Neural cell (in vitro differentiated cells): ENCODE data around the gene FBXO45. TPM values are rescaled to one million over a fixed set of nuclear protein-coding genes. Genes with fewer than 3 reads are reported as not detected.

Experiments
- H2AFZ ChIP-seq: fragments of 200-600, 300-800 bp; sonication (generic), shearing (Covaris generic); 2 replicates; pipeline ENCODE4 v1.6.0; 2014; ENCODE audit warnings: low read depth, mild to moderate bottlenecking, antibody characterized with exemption, low read length, moderate library complexity
- H3F3A ChIP-seq: fragments of 200-600 bp; shearing (Covaris generic); 2 replicates; pipeline ENCODE4 v1.6.1; 2016; ENCODE audit warnings: mild to moderate bottlenecking, moderate library complexity, mixed read lengths, antibody characterized with exemption, low read length; ENCODE audit not compliant: insufficient read depth, poor library complexity, severe bottlenecking
- H3K27ac ChIP-seq: fragments of 200-600, 300-800 bp; sonication (generic), shearing (Covaris generic); 2 replicates; pipeline ENCODE4 v1.5.1; 2014; ENCODE audit warnings: mild to moderate bottlenecking, low read length, moderate library complexity
- H3K27me3 ChIP-seq: fragments of 300-800, 200-600 bp; sonication (generic), shearing (Covaris generic); 2 replicates; pipeline ENCODE4 v1.6.0; 2014; ENCODE audit warnings: mild to moderate bottlenecking, low read depth, low read length, moderate library complexity; ENCODE audit not compliant: insufficient read depth
- H3K36me3 ChIP-seq: fragments of 300-800, 200-600 bp; sonication (generic), shearing (Covaris generic); 2 replicates; pipeline ENCODE4 v1.5.1; 2014; ENCODE audit warnings: mild to moderate bottlenecking, antibody characterized with exemption, low read length, moderate library complexity; ENCODE audit not compliant: insufficient read depth
- H3K4me2 ChIP-seq: fragments of 300-800, 200-600 bp; sonication (generic), shearing (Covaris generic); 2 replicates; pipeline ENCODE4 v1.6.0; 2014; ENCODE audit warnings: mild to moderate bottlenecking, low read length
- H3K4me3 ChIP-seq: fragments of 300-800, 200-600 bp; sonication (generic), shearing (Covaris generic); 2 replicates; pipeline ENCODE4 v1.5.1; 2014; ENCODE audit warnings: mild to moderate bottlenecking, low read length, moderate library complexity
- H3K79me2 ChIP-seq: fragments of 200-600 bp; shearing (Covaris generic); replicated peaks from 2 replicates; pipeline ENCODE4 v1.6.0; 2014; ENCODE audit warnings: mild to moderate bottlenecking, low read length, moderate library complexity; ENCODE audit not compliant: insufficient read depth
- H3K9ac ChIP-seq: fragments of 300-800, 200-600 bp; sonication (generic), shearing (Covaris generic); 2 replicates; pipeline ENCODE4 v1.6.1; 2016; ENCODE audit warnings: mild to moderate bottlenecking, low read length, mixed read lengths
- H3K9me2 ChIP-seq: fragments of 200-600 bp; shearing (Covaris generic); 2 replicates; pipeline ENCODE4 v1.6.1; 2016; ENCODE audit warnings: mild to moderate bottlenecking, low read length, mixed read lengths; ENCODE audit not compliant: insufficient read depth
- H3K9me3 ChIP-seq: fragments of 200-600, 300-800 bp; sonication (generic), shearing (Covaris generic); 2 replicates; pipeline ENCODE4 v1.6.1; 2016; ENCODE audit warnings: mild to moderate bottlenecking, mixed run types, low read length, moderate library complexity, mixed read lengths
- H4K20me1 ChIP-seq: fragments of 200-600 bp; shearing (Covaris generic); 2 replicates; pipeline ENCODE4 v1.6.1; 2016; ENCODE audit warnings: mild to moderate bottlenecking, mixed run types; ENCODE audit not compliant: insufficient read depth
- CTCF ChIP-seq: fragments of 450-650 bp; IDR thresholded peaks from 2 replicates; pipeline ENCODE4 v1.5.1; 2014; ENCODE audit warnings: antibody characterized with exemption, mild to moderate bottlenecking, moderate library complexity; ENCODE audit not compliant: poor library complexity, severe bottlenecking
- EP300 ChIP-seq: fragments of 450-650 bp; conservative IDR thresholded peaks from 2 replicates; pipeline ENCODE4 v1.6.1; 2014; ENCODE audit warnings: antibody characterized with exemption, mild to moderate bottlenecking, moderate library complexity; ENCODE audit not compliant: poor library complexity, severe bottlenecking
- EZH2 ChIP-seq: fragments of 200-600, 300-800 bp; shearing (Covaris generic), sonication (generic); IDR thresholded peaks from 2 replicates; pipeline ENCODE4 v1.6.1; 2014; ENCODE audit warnings: antibody characterized with exemption, low read length, borderline replicate concordance, mild to moderate bottlenecking; ENCODE audit not compliant: insufficient read depth, poor library complexity, severe bottlenecking
- MXI1 ChIP-seq: fragments of 450-650 bp; conservative IDR thresholded peaks from 2 replicates; pipeline ENCODE4 v1.6.1; 2014; ENCODE audit warnings: antibody characterized with exemption, mild to moderate bottlenecking; ENCODE audit not compliant: poor library complexity, severe bottlenecking
- POLR2AphosphoS5 ChIP-seq: IDR thresholded peaks from 2 replicates; pipeline ENCODE4 v1.6.1; 2012
- RAD21 ChIP-seq: fragments of 450-650 bp; conservative IDR thresholded peaks from 2 replicates; pipeline ENCODE4 v1.6.1; 2014; ENCODE audit warnings: antibody characterized with exemption, mild to moderate bottlenecking, moderate library complexity
- REST ChIP-seq: IDR thresholded peaks from 2 replicates; pipeline ENCODE4 v1.6.1; 2012; ENCODE audit warnings: borderline replicate concordance
- SMC3 ChIP-seq: fragments of 450-650 bp; conservative IDR thresholded peaks from 2 replicates; pipeline ENCODE4 v1.6.1; 2014; ENCODE audit warnings: antibody characterized with exemption, mild to moderate bottlenecking, moderate library complexity; ENCODE audit not compliant: poor library complexity
- TAF1 ChIP-seq: IDR thresholded peaks from 2 replicates; pipeline ENCODE4 v1.6.1; 2012; ENCODE audit warnings: low read depth
- polyA minus RNA-seq: library from RNA; depleted of rRNA, polyadenylated mRNA; stranded (reverse); fragments of >200 nt; gene quantifications from 2 replicates; pipeline ENCODE4 v1.2.3, GENCODE V29; 2014
- polyA plus RNA-seq: library from polyadenylated mRNA; depleted of rRNA; stranded (reverse); fragments of >200 nt; gene quantifications from 2 replicates; pipeline ENCODE4 v1.2.3, GENCODE V29; 2014

FBXO45 gene
- polyA plus RNA-seq (31.5 and 35.3 TPM in 2 replicates), polyA minus RNA-seq (40.4 and 45.0 TPM in 2 replicates)

- H3K9me2 ChIP-seq = no peaks in the 10 kb centered on the region
- H3K36me3 ChIP-seq = no peaks in the 10 kb centered on the region
- no peaks in the 10 kb centered on the region for H3K27me3 ChIP-seq
- peaks cover 38% of the 10 kb centered on the region for H3K79me2 ChIP-seq
- peak within 1 kb of the TSS; percentile 68 for H3K9ac ChIP-seq
- H3K4me3 ChIP-seq = peak within 1 kb of the TSS; percentile 86
- no peak for TF ChIP-seq CTCF
- no peak for TF ChIP-seq TAF1
- peak; percentile 57 for TF ChIP-seq SMC3
- no peak for TF ChIP-seq EZH2
- peak; percentile 72 for TF ChIP-seq EP300
- TF ChIP-seq RAD21 = peak; percentile 60
- TF ChIP-seq MXI1 = peak; percentile 98
- TF ChIP-seq REST = no peak
- TF ChIP-seq POLR2AphosphoS5 = peak; percentile 84
- peak within 1 kb of the TSS; percentile 73 for H2AFZ ChIP-seq
- H3F3A ChIP-seq = no peaks in the 10 kb centered on the region
- H3K27ac ChIP-seq = peak within 1 kb of the TSS; percentile 71
- no peaks in the 10 kb centered on the region for H4K20me1 ChIP-seq
- H3K4me2 ChIP-seq = peak within 1 kb of the TSS; percentile 87
- no peaks in the 10 kb centered on the region for H3K9me3 ChIP-seq
Observed at GRCh38 chr3:196568246-196569002, at the start of gene FBXO45, which contains the start of gene WDR53. Gene FBXO45 (plus strand): TSS chr3:196568660. CDS start chr3:196568985, 325 bp downstream. Gene WDR53 (minus strand): TSS chr3:196568554. CDS start chr3:196561475, 7,079 bp downstream.

- H3K36me3 ChIP-seq = no peaks in the 10 kb centered on the region
- H3K9me3 ChIP-seq = peaks cover 9% of the 10 kb centered on the region
- no peak overlapping the region for H3K4me2 ChIP-seq
- no peak overlapping the region for H3K27ac ChIP-seq
- H2AFZ ChIP-seq = no peak overlapping the region
- no peak overlapping the region for H3K4me3 ChIP-seq
- H3K9ac ChIP-seq = no peak overlapping the region
- H3K9me2 ChIP-seq = no peaks in the 10 kb centered on the region
- H3F3A ChIP-seq = no peaks in the 10 kb centered on the region
- no peaks in the 10 kb centered on the region for H3K79me2 ChIP-seq
- no peaks in the 10 kb centered on the region for H4K20me1 ChIP-seq
- TF ChIP-seq CTCF (peak; percentile 35), EZH2 (no peak), TAF1 (no peak), POLR2AphosphoS5 (no peak), RAD21 (peak; percentile 53), SMC3 (peak; percentile 29)
- no peaks in the 10 kb centered on the region for H3K27me3 ChIP-seq
Observed at GRCh38 chr3:196518966-196519717, 49.3 kb upstream of the FBXO45 start.
